HCT116 (cell line): Measurements from ENCODE around the gene FRA10AC1. TPM values are rescaled to one million over a fixed set of nuclear protein-coding genes. Genes with fewer than 3 reads are reported as not detected.

Experiments used
- ATAC-seq: fragments of 200-7000 bp; cut with Tn5 transposase; 2 replicates; pipeline ENCODE4 v1.9.1; 2020; ENCODE audit warnings: mild to moderate bottlenecking, moderate library complexity
- BruUV-seq: library from RNA; stranded (reverse); fragments of 400-500 nt; replicated peaks from 2 replicates; lab custom pipeline; 2021; lab: Mats Ljungman, UMichigan
- CTCF ChIA-PET: fragments of 300-600 bp; sonication (Branson Sonifier 250); formaldehyde crosslinking; loops from one replicate; lab custom pipeline; 2021; ENCODE audit warnings: antibody characterized with exemption; lab: Charles Lee
- POLR2A ChIA-PET: fragments of 300-600, 350-600 bp; sonication (Branson Sonifier 250); formaldehyde crosslinking; loops from one replicate; lab custom pipeline; 2021; ENCODE audit warnings: antibody characterized with exemption; lab: Charles Lee
- RAD21 ChIA-PET, 2 experiments: fragments of 300-600 bp; sonication (Branson Sonifier 250); formaldehyde crosslinking; loops; one replicate each; lab custom pipeline; 2023; ENCODE audit warnings: low total read pairs in 2 of 2; ENCODE audit not compliant: uncharacterized antibody in 2 of 2, unreplicated experiment in 2 of 2, low non-redundant PET in 1 of 2; lab: Charles Lee
- DNase-seq: peaks from one replicate; pipeline ENCODE4 v3.0.0-alpha.2; 2010; ENCODE audit warnings: low read depth, low spot score
- H2AFZ ChIP-seq: fragments of 200-600 bp; shearing (Covaris generic), sonication (generic); 2 replicates; pipeline ENCODE4 v1.6.1; 2017; ENCODE audit warnings: low read depth, mixed run types, mixed read lengths, antibody characterized with exemption, low read length; ENCODE audit not compliant: poor library complexity, severe bottlenecking
- H3K27ac ChIP-seq: 2 replicates; pipeline ENCODE4 v1.5.1; 2012; ENCODE audit warnings: low read depth, low read length
- H3K27me3 ChIP-seq: fragments of 200-600 bp; sonication (generic); 2 replicates; pipeline ENCODE4 v1.6.1; 2016; ENCODE audit warnings: mixed run types, low read length, mixed read lengths; ENCODE audit not compliant: insufficient read depth
- H3K36me3 ChIP-seq, 2 experiments: fragments of 200-500 bp in 1 of 2; fragments of 200-600 bp in 1 of 2; sonication (Bioruptor generic) in 1 of 2; sonication (generic) in 1 of 2; 2 replicates each; pipeline versions ENCODE4 v1.5.1 to v1.6.1; 2014 to 2016; ENCODE audit warnings: low read length in 2 of 2, inconsistent platforms in 1 of 2, mixed read lengths in 1 of 2, mixed run types in 1 of 2; ENCODE audit not compliant: insufficient read depth in 2 of 2, control insufficient read depth in 1 of 2
- H3K4me1 ChIP-seq, 2 experiments: fragments of 200-600 bp in 1 of 2; sonication (generic) in 1 of 2; 2 replicates each; pipeline versions ENCODE4 v1.5.1 to v1.6.1; 2012 to 2017; ENCODE audit warnings: low read length in 2 of 2, inconsistent platforms in 1 of 2, mild to moderate bottlenecking in 1 of 2, mixed read lengths in 1 of 2, mixed run types in 1 of 2, moderate library complexity in 1 of 2; ENCODE audit not compliant: insufficient read depth in 2 of 2, control insufficient read depth in 1 of 2
- H3K4me2 ChIP-seq: fragments of 200-600 bp; sonication (generic); 2 replicates; pipeline ENCODE4 v1.6.1; 2017; ENCODE audit warnings: mixed run types, low read length, mixed read lengths
- H3K4me3 ChIP-seq, 2 experiments: fragments of 200-600 bp in 1 of 2; sonication (generic) in 1 of 2; replicated peaks in 1 of 2; 2 replicates each; pipeline ENCODE4 v1.5.1; 2011 to 2016; ENCODE audit warnings: low read length in 2 of 2, control low read depth in 1 of 2, low read depth in 1 of 2, mild to moderate bottlenecking in 1 of 2, mixed read lengths in 1 of 2, mixed run types in 1 of 2
- H3K79me2 ChIP-seq: fragments of 200-600 bp; sonication (generic); 2 replicates; pipeline ENCODE4 v1.6.1; 2017; ENCODE audit warnings: mild to moderate bottlenecking, mixed run types, low read length, moderate library complexity, mixed read lengths; ENCODE audit not compliant: insufficient read depth
- H3K9ac ChIP-seq: fragments of 200-600 bp; sonication (generic); 2 replicates; pipeline ENCODE4 v1.6.1; 2016; ENCODE audit warnings: low read length, mixed read lengths
- H3K9me2 ChIP-seq: fragments of 200-600 bp; sonication (generic), shearing (Covaris generic); 2 replicates; pipeline ENCODE4 v1.6.1; 2017; ENCODE audit warnings: mixed run types, mild to moderate bottlenecking, moderate library complexity; ENCODE audit not compliant: insufficient read depth
- H3K9me3 ChIP-seq, 2 experiments: fragments of 200-500 bp in 1 of 2; fragments of 200-600 bp in 1 of 2; sonication (Bioruptor generic) in 1 of 2; sonication (generic) in 1 of 2; 2 replicates each; pipeline ENCODE4 v1.6.1; 2014 to 2017; ENCODE audit warnings: low read length in 2 of 2, mixed read lengths in 2 of 2, inconsistent platforms in 1 of 2, low read depth in 1 of 2, mild to moderate bottlenecking in 1 of 2, mixed run types in 1 of 2, moderate library complexity in 1 of 2; ENCODE audit not compliant: control insufficient read depth in 1 of 2, insufficient read depth in 1 of 2
- H4K20me1 ChIP-seq: fragments of 200-600 bp; sonication (generic), shearing (Covaris generic); 2 replicates; pipeline ENCODE4 v1.6.1; 2017; ENCODE audit warnings: mixed run types, mild to moderate bottlenecking, moderate library complexity; ENCODE audit not compliant: insufficient read depth
- CBX3 ChIP-seq: IDR thresholded peaks from 2 replicates; pipeline ENCODE4 v1.6.1; 2012; ENCODE audit warnings: low read depth
- CEBPB ChIP-seq: IDR thresholded peaks from 2 replicates; pipeline ENCODE4 v1.6.1; 2012; ENCODE audit warnings: low read depth
- EGR1 ChIP-seq: IDR thresholded peaks from 2 replicates; pipeline ENCODE4 v1.6.1; 2012; ENCODE audit warnings: low read depth
- EZH2 ChIP-seq: fragments of 200-600 bp; sonication (generic); IDR thresholded peaks from 2 replicates; pipeline ENCODE4 v1.6.1; 2017; ENCODE audit warnings: antibody characterized with exemption, mixed run types
- EZH2phosphoT487 ChIP-seq: fragments of 200-600 bp; IDR thresholded peaks from 2 replicates; pipeline ENCODE4 v1.6.1; 2018; ENCODE audit warnings: antibody characterized with exemption, borderline replicate concordance
- JUND ChIP-seq: IDR thresholded peaks from 2 replicates; pipeline ENCODE4 v1.6.1; 2012
- MAX ChIP-seq: IDR thresholded peaks from 2 replicates; pipeline ENCODE4 v1.6.1; 2012
- POLR2A ChIP-seq: IDR thresholded peaks from 2 replicates; pipeline ENCODE4 v1.7.0; 2011; ENCODE audit warnings: borderline replicate concordance; ENCODE audit not compliant: insufficient read depth, insufficient read length; ENCODE audit errors: extremely low read depth
- RAD21 ChIP-seq: IDR thresholded peaks from 2 replicates; pipeline ENCODE4 v1.6.1; 2012; ENCODE audit warnings: low read depth, mild to moderate bottlenecking
- SP1 ChIP-seq: IDR thresholded peaks from 2 replicates; pipeline ENCODE4 v1.6.1; 2012; ENCODE audit warnings: low read depth
- SRF ChIP-seq: IDR thresholded peaks from 2 replicates; pipeline ENCODE4 v1.6.1; 2012; ENCODE audit warnings: low read depth
- TCF7L2 ChIP-seq: IDR thresholded peaks from 2 replicates; pipeline ENCODE4 v1.7.0; 2011; ENCODE audit warnings: borderline replicate concordance, inconsistent platforms; ENCODE audit not compliant: insufficient read depth, insufficient read length; ENCODE audit errors: extremely low read depth
- ZBTB33 ChIP-seq: IDR thresholded peaks from 2 replicates; pipeline ENCODE4 v1.6.1; 2011; ENCODE audit warnings: mild to moderate bottlenecking, low read length, moderate library complexity; ENCODE audit not compliant: insufficient replicate concordance; ENCODE audit errors: extremely low read depth
- ZFX ChIP-seq: fragments of 450-650 bp; IDR thresholded peaks from 2 replicates; pipeline ENCODE4 v1.6.1; 2017
- intact Hi-C: fragments of 100-400 bp; cut with micrococcal nuclease; formaldehyde crosslinking; loops from 2 replicates; pipeline ENCODE4 v1.10.0; 2022
- total RNA-seq: library from RNA; stranded (reverse); gene quantifications from one replicate; pipeline ENCODE4 v1.2.1, GENCODE V29; 2021; ENCODE audit not compliant: unreplicated experiment

FRA10AC1 gene
- total RNA-seq, 1 experiment from 2014 or later: 21.9 TPM

- no peak for DNase-seq
- no peaks in the 10 kb centered on the region for H3K9me2 ChIP-seq
- H3K79me2 ChIP-seq: no peaks in the 10 kb centered on the region
- H3K27me3 ChIP-seq: no peaks in the 10 kb centered on the region
- TF ChIP-seq MAX: no peak
- TF ChIP-seq SRF: no peak
- no peak for TF ChIP-seq EZH2phosphoT487
- TF ChIP-seq SP1: no peak
- no peak for TF ChIP-seq POLR2A
- no peak for TF ChIP-seq EGR1
- TF ChIP-seq RAD21: no peak
- no peak overlapping the region for H3K4me2 ChIP-seq
- intact Hi-C loops: no loop called here
- H3K36me3 ChIP-seq: no peaks in the 10 kb centered on the region
- RAD21 ChIA-PET: no interaction called here
- no peaks in the 10 kb centered on the region for H3K9me3 ChIP-seq
- peaks cover 0 to 5% of the 10 kb centered on the region in 2 experiments; a peak in 1 of 4 replicates for H3K4me1 ChIP-seq
- CTCF ChIA-PET: no interaction called here
- H3K9ac ChIP-seq: no peak overlapping the region
- no peak for ATAC-seq
- BruUV-seq: no TSS peak
- no peaks in the 10 kb centered on the region for H4K20me1 ChIP-seq
- POLR2A ChIA-PET: no interaction called here
- H3K4me3 ChIP-seq: no peak overlapping the region
- no peak overlapping the region for H2AFZ ChIP-seq
- no peak overlapping the region for H3K27ac ChIP-seq
These were observed 39.0 kb upstream of the FRA10AC1 start for GRCh38 chr10:93741367-93741766.

- no peak for ATAC-seq
- DNase-seq: no peak
- POLR2A ChIA-PET: no interaction called here
- RAD21 ChIA-PET: no interaction called here
- no peaks in the 10 kb centered on the region for H3K4me1 ChIP-seq
- no peaks in the 10 kb centered on the region for H3K36me3 ChIP-seq
- no peak overlapping the region for H3K4me3 ChIP-seq
- BruUV-seq: no TSS peak
- H4K20me1 ChIP-seq: no peaks in the 10 kb centered on the region
- TF ChIP-seq CEBPB (no peak), EZH2 (no peak), SRF (no peak), POLR2A (no peak), TCF7L2 (no peak), JUND (no peak), ZBTB33 (no peak), ZFX (no peak), CBX3 (no peak), SP1 (no peak)
- H2AFZ ChIP-seq: no peak overlapping the region
- H3K9me3 ChIP-seq: no peaks in the 10 kb centered on the region
- CTCF ChIA-PET: no interaction called here
- H3K79me2 ChIP-seq: no peaks in the 10 kb centered on the region
- 0 out of 2 replicates have a peak, but pooled peaks cover 5% of the 10 kb centered on the region for H3K9me2 ChIP-seq
- no peak overlapping the region for H3K9ac ChIP-seq
- H3K27me3 ChIP-seq: peaks cover 21% of the 10 kb centered on the region
- intact Hi-C loops: no loop called here
- H3K4me2 ChIP-seq: no peak overlapping the region
- no peak overlapping the region for H3K27ac ChIP-seq
These were observed 23.6 kb upstream of the FRA10AC1 start for GRCh38 chr10:93726024-93726423.
